Esophagus squamous epithelium (tissue), 4 donors: ENCODE data around the gene GABPB2.

Experiments
- POLR2A ChIP-seq, 4 donors: fragments of 450-650 bp; IDR thresholded peaks; one replicate each; pipeline ENCODE4 v1.6.1; 2017; ENCODE audit warnings: antibody characterized with exemption in 4 of 4, mild to moderate bottlenecking in 4 of 4, moderate library complexity in 3 of 4
- TF ChIP-seq, protein P1 (sequence below), 6 experiments: fragments of 450-650 bp in 4 of 6; fragments of 200-600 bp in 2 of 6; sonication (generic) in 2 of 6; IDR thresholded peaks; one replicate each; pipeline ENCODE4 v1.5.1; 2016 to 2019; ENCODE audit warnings: antibody characterized with exemption in 6 of 6, mild to moderate bottlenecking in 4 of 6, moderate library complexity in 4 of 6

DNA sequence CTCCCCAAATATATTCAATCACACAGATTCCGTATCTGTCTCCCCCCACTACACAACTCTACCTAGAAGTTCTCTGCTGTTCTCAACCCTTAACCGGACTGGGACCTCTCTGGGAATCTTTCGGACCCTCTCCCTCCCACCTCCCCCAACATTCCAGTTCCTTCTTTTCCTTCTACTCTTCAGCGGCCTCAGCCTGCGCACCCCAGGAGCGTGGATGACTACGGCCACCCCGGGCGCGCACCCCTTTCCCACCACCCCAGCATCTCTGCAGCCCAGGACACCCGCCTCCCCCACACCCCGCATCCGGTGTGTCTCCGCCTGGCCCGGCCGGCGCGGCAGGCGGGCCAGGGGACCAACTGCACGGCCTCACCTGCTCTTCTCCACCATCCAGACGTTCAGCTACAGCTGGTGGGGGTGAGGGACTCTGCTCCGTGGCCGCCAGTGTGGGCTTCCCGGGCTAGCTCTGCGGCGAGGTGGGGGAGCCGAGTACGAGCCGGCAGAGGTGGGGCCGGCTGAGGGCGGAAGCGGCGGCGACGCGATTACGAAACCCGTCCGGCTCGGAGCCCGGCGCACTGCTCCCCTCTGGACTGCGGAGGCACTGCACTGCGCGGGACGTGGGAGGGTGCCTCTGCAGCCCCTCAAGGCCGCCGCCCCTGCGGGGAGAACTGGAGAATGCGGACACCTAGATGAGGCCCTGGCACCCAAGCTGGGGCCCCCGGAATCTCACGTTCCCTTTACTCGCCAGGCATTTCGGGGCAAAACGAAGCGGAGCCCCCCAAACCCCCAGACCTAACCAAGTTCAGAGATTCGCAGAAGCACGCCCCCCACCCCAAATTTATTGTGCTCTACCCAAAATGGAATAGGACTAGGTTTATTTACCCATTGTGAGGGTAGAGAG, 11.2 kb upstream of the GABPB2 start, which contains the start of gene CDC42SE1:
- TF ChIP-seq POLR2A (IDR thresholded peaks at IDR 0.05): peak in 3 of 4 donors; percentile 61 to 98 (median 78)
- TF ChIP-seq, protein P1, sequence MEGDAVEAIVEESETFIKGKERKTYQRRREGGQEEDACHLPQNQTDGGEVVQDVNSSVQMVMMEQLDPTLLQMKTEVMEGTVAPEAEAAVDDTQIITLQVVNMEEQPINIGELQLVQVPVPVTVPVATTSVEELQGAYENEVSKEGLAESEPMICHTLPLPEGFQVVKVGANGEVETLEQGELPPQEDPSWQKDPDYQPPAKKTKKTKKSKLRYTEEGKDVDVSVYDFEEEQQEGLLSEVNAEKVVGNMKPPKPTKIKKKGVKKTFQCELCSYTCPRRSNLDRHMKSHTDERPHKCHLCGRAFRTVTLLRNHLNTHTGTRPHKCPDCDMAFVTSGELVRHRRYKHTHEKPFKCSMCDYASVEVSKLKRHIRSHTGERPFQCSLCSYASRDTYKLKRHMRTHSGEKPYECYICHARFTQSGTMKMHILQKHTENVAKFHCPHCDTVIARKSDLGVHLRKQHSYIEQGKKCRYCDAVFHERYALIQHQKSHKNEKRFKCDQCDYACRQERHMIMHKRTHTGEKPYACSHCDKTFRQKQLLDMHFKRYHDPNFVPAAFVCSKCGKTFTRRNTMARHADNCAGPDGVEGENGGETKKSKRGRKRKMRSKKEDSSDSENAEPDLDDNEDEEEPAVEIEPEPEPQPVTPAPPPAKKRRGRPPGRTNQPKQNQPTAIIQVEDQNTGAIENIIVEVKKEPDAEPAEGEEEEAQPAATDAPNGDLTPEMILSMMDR (IDR thresholded peaks at IDR 0.05): peak; percentile 61 to 97 (median 92)
